Measurements from ENCODE around the gene LGALS7. TPM values are rescaled to one million over a fixed set of nuclear protein-coding genes. Genes with fewer than 3 reads are reported as not detected.
"Not testable (repeated sequence)": the region's sequence is repeated elsewhere in the genome, so short reads cannot be mapped to it uniquely, and the experiment has no call there.

The LGALS7 gene
- not detected for total RNA-seq

GRCh38 chr19:38773469-38774177, at the start of gene LGALS7:
TSS of gene LGALS7 (minus strand) at chr19:38773517. CDS start at chr19:38773492, 25 bp downstream.
- intact Hi-C loops (cut with micrococcal nuclease), result no loop called here
- Mint-ChIP-seq H3K4me3 (no peak within 1 kb of the TSS), H3K27ac (no peak within 1 kb of the TSS)

GRCh38 chr19:38821230-38821825, 48.0 kb upstream of the LGALS7 start:
- H3K27me3 Mint-ChIP-seq; H3K4me3 Mint-ChIP-seq; H3K9me3 Mint-ChIP-seq; intact Hi-C loops (cut with micrococcal nuclease); DNase-seq; POLR2A ChIA-PET; H3K27ac Mint-ChIP-seq; H3K4me1 Mint-ChIP-seq (ENCODE audit: low read depth): not testable (repeated sequence)
- peaks cover 25% of the 10 kb centered on the region for H3K36me3 Mint-ChIP-seq
- CTCF ChIA-PET, result interaction anchor here (1.6 kb wide), 1 partner anchor 109 kb away, joined by 6 read pairs; the partner anchor contains the start of genes MRPS12 and SARS2

More at GRCh38 chr19:38773469-38774177, at the start of gene LGALS7:
- DNase-seq, result no peak
- Mint-ChIP-seq H3K9me3 (no peaks in the 10 kb centered on the region), H3K36me3 (no peaks in the 10 kb centered on the region), H3K4me1 (ENCODE audit: low read depth) (peaks cover 6% of the 10 kb centered on the region), H3K27me3 (no peaks in the 10 kb centered on the region)
- ChIA-PET POLR2A (no interaction called here), CTCF (interaction anchor here (0.6 kb wide), 1 partner anchor 102 kb away, joined by 3 read pairs; no protein-coding TSS in a partner anchor)

GRCh38 chr19:38819231-38819920, 46.1 kb upstream of the LGALS7 start:
- no peak for DNase-seq
- H3K27ac Mint-ChIP-seq, result no peak overlapping the region
- ChIA-PET POLR2A (no interaction called here), CTCF (interaction anchor here (1.2 kb wide), 1 partner anchor 50 kb away, joined by 3 read pairs; no protein-coding TSS in a partner anchor)
- H3K4me3 Mint-ChIP-seq, result no peak overlapping the region
- peaks cover 33% of the 10 kb centered on the region for H3K36me3 Mint-ChIP-seq
- H3K4me1 Mint-ChIP-seq (ENCODE audit: low read depth), result peaks cover 2% of the 10 kb centered on the region
- H3K27me3 Mint-ChIP-seq, result no peaks in the 10 kb centered on the region
- intact Hi-C loops (cut with micrococcal nuclease), result no loop called here
- no peaks in the 10 kb centered on the region for H3K9me3 Mint-ChIP-seq

- Mint-ChIP-seq H3K27ac (no peak overlapping the region), H3K4me1 (ENCODE audit: low read depth) (no peaks in the 10 kb centered on the region), H3K9me3 (no peaks in the 10 kb centered on the region), H3K4me3 (no peak overlapping the region), H3K36me3 (peaks cover 18% of the 10 kb centered on the region), H3K27me3 (no peaks in the 10 kb centered on the region)
- POLR2A ChIA-PET, result no interaction called here
- intact Hi-C loops (cut with micrococcal nuclease), result no loop called here
- CTCF ChIA-PET, result no interaction called here
- no peak for DNase-seq
Observed at GRCh38 chr19:38817081-38817480, 43.8 kb upstream of the LGALS7 start.

- H3K4me1 Mint-ChIP-seq (ENCODE audit: low read depth), result no peaks in the 10 kb centered on the region
- H3K4me3 Mint-ChIP-seq, result no peak overlapping the region
- DNase-seq, result no peak
- H3K9me3 Mint-ChIP-seq, result no peaks in the 10 kb centered on the region
- POLR2A ChIA-PET, result no interaction called here
- H3K36me3 Mint-ChIP-seq, result peaks cover 17% of the 10 kb centered on the region
- no peaks in the 10 kb centered on the region for H3K27me3 Mint-ChIP-seq
- CTCF ChIA-PET, result no interaction called here
- intact Hi-C loops (cut with micrococcal nuclease), result no loop called here
- no peak overlapping the region for H3K27ac Mint-ChIP-seq
Observed at GRCh38 chr19:38816131-38816750, 42.9 kb upstream of the LGALS7 start.

- Mint-ChIP-seq H3K4me1 (ENCODE audit: low read depth) (no peaks in the 10 kb centered on the region), H3K36me3 (peaks cover 15% of the 10 kb centered on the region), H3K9me3 (no peaks in the 10 kb centered on the region), H3K27ac (no peak overlapping the region), H3K27me3 (no peaks in the 10 kb centered on the region), H3K4me3 (no peak overlapping the region)
- DNase-seq, result no peak
- CTCF ChIA-PET, result no interaction called here
- intact Hi-C loops (cut with micrococcal nuclease), result no loop called here
- POLR2A ChIA-PET, result no interaction called here
Observed at GRCh38 chr19:38815059-38816001, 42.0 kb upstream of the LGALS7 start.

- POLR2A ChIA-PET, result not testable (repeated sequence)
Observed at GRCh38 chr19:38813932-38814331, 40.6 kb upstream of the LGALS7 start.

GRCh38 chr19:38813323-38813722, 40.0 kb upstream of the LGALS7 start:
- H3K36me3 Mint-ChIP-seq, result peaks cover 15% of the 10 kb centered on the region
- intact Hi-C loops (cut with micrococcal nuclease), result no loop called here
- ChIA-PET POLR2A (no interaction called here), CTCF (no interaction called here)
- no peaks in the 10 kb centered on the region for H3K27me3 Mint-ChIP-seq
- H3K4me3 Mint-ChIP-seq, result no peak overlapping the region
- H3K27ac Mint-ChIP-seq, result no peak overlapping the region
- H3K9me3 Mint-ChIP-seq, result no peaks in the 10 kb centered on the region
- no peaks in the 10 kb centered on the region for H3K4me1 Mint-ChIP-seq (ENCODE audit: low read depth)
- DNase-seq, result no peak

More at GRCh38 chr19:38813932-38814331, 40.6 kb upstream of the LGALS7 start:
- DNase-seq; intact Hi-C loops (cut with micrococcal nuclease); H3K4me3 Mint-ChIP-seq; H3K9me3 Mint-ChIP-seq; H3K27ac Mint-ChIP-seq; H3K4me1 Mint-ChIP-seq (ENCODE audit: low read depth); H3K27me3 Mint-ChIP-seq; CTCF ChIA-PET: not testable (repeated sequence)
- H3K36me3 Mint-ChIP-seq, result peaks cover 15% of the 10 kb centered on the region

- Mint-ChIP-seq H3K27ac (no peak within 1 kb of the TSS), H3K4me3 (no peak within 1 kb of the TSS), H3K4me1 (ENCODE audit: low read depth) (no peaks in the 10 kb centered on the region), H3K36me3 (peaks cover 15% of the 10 kb centered on the region), H3K27me3 (no peaks in the 10 kb centered on the region), H3K9me3 (no peaks in the 10 kb centered on the region)
- DNase-seq, result no peak
- intact Hi-C loops (cut with micrococcal nuclease), result no loop called here
- ChIA-PET POLR2A (interaction anchor here (1.0 kb wide), 1 partner anchor 11 kb away, joined by 4 read pairs; no protein-coding TSS in a partner anchor), CTCF (no interaction called here)
Observed at GRCh38 chr19:38812841-38813320, 39.6 kb upstream of the LGALS7 start, which contains the start of gene LGALS4. TSS of gene LGALS4 (minus strand) at chr19:38812945. CDS start at chr19:38812886, 59 bp downstream.

- no peak for DNase-seq
- intact Hi-C loops (cut with micrococcal nuclease), result no loop called here
- Mint-ChIP-seq H3K9me3 (no peaks in the 10 kb centered on the region), H3K36me3 (peaks cover 12% of the 10 kb centered on the region), H3K4me3 (no peak overlapping the region), H3K27me3 (no peaks in the 10 kb centered on the region), H3K27ac (no peak overlapping the region), H3K4me1 (ENCODE audit: low read depth) (no peaks in the 10 kb centered on the region)
- CTCF ChIA-PET, result no interaction called here
- POLR2A ChIA-PET, result interaction anchor here (1.0 kb wide), 1 partner anchor 11 kb away, joined by 4 read pairs; no protein-coding TSS in a partner anchor
Observed at GRCh38 chr19:38812009-38812840, 38.9 kb upstream of the LGALS7 start.

All from activated CD4-positive, alpha-beta memory T cell treated with anti-CD3 and anti-CD28 coated beads for 36 hours (primary cell).